Spleen (tissue), 11 donors: ENCODE results near the gene SPOPL. TPM values are rescaled to one million over a fixed set of nuclear protein-coding genes. Genes with fewer than 3 reads are reported as not detected.

ENCODE experiments used
- DNase-seq: peaks from one replicate; pipeline ENCODE4 v3.0.0-alpha.2; 2020
- H3K27ac ChIP-seq, 8 donors: fragments of 200-600 bp; sonication (generic) in 7 of 8; 1 replicate in 4 of 8; 2 replicates in 4 of 8; pipeline versions ENCODE4 v1.5.0 to v1.8.0; 2016 to 2021; ENCODE audit warnings: inconsistent platforms in 4 of 8, mild to moderate bottlenecking in 4 of 8, moderate library complexity in 1 of 8
- H3K27me3 ChIP-seq, 7 donors: fragments of 200-600 bp; sonication (generic) in 6 of 7; replicated peaks in 1 of 7; 1 replicate in 4 of 7; 2 replicates in 3 of 7; pipeline versions ENCODE4 v1.5.0 to v1.8.0; 2016 to 2021; ENCODE audit warnings: inconsistent platforms in 3 of 7, mild to moderate bottlenecking in 1 of 7
- H3K36me3 ChIP-seq, 6 donors: fragments of 200-600 bp; sonication (generic) in 5 of 6; 1 replicate in 4 of 6; 2 replicates in 2 of 6; pipeline versions ENCODE4 v1.5.0 to v1.8.0; 2016 to 2021; ENCODE audit warnings: inconsistent platforms in 2 of 6
- H3K4me1 ChIP-seq, 6 donors: fragments of 200-600 bp; sonication (generic) in 5 of 6; 1 replicate in 3 of 6; 2 replicates in 3 of 6; pipeline versions ENCODE4 v1.5.0 to v1.8.0; 2016 to 2021; ENCODE audit warnings: inconsistent platforms in 3 of 6
- H3K4me3 ChIP-seq, 8 donors: fragments of 200-600 bp; sonication (generic) in 7 of 8; 1 replicate in 4 of 8; 2 replicates in 4 of 8; pipeline versions ENCODE4 v1.5.0 to v1.8.0; 2016 to 2021; ENCODE audit warnings: inconsistent platforms in 4 of 8, mild to moderate bottlenecking in 4 of 8, moderate library complexity in 2 of 8
- H3K9me3 ChIP-seq, 8 donors: fragments of 200-600 bp; sonication (generic) in 7 of 8; 1 replicate in 4 of 8; 2 replicates in 4 of 8; pipeline versions ENCODE4 v1.5.0 to v1.8.0; 2016 to 2021; ENCODE audit warnings: inconsistent platforms in 4 of 8
- CTCF ChIP-seq, 11 experiments: fragments of 200-600 bp in 7 of 11; fragments of 450-650 bp in 4 of 11; sonication (generic) in 4 of 11; IDR thresholded peaks in 8 of 11; conservative IDR thresholded peaks in 3 of 11; 1 replicate in 7 of 11; 2 replicates in 4 of 11; pipeline versions ENCODE4 v1.4.0 to v1.8.0; 2016 to 2021; ENCODE audit warnings: antibody characterized with exemption in 11 of 11, inconsistent platforms in 4 of 11, mild to moderate bottlenecking in 1 of 11
- POLR2A ChIP-seq, 3 donors: fragments of 450-650 bp; IDR thresholded peaks; one replicate each; pipeline ENCODE4 v1.5.1; 2017; ENCODE audit warnings: antibody characterized with exemption in 3 of 3, mild to moderate bottlenecking in 1 of 3
- POLR2AphosphoS5 ChIP-seq, 3 donors: sonication (generic); formaldehyde crosslinking; IDR thresholded peaks; one replicate each; pipeline ENCODE4 v1.5.1; 2017; ENCODE audit warnings: antibody characterized with exemption in 3 of 3
- WGBS, 5 donors: extraction: QIAGEN DNeasy Blood & Tissue Kit in 3 of 5; methylation state at CpG; one replicate each; pipeline versions ENCODE4 v1.1.5 to v1.1.7; 2013 to 2018; 5-methylcytosine and 5-hydroxymethylcytosine counted together
- intact Hi-C: fragments of 100-400 bp; cut with DNase I; formaldehyde crosslinking; loops from one replicate; pipeline ENCODE4 v1.15.0; 2023; ENCODE audit warnings: low total_unique reads
- polyA plus RNA-seq, 3 donors: library from polyadenylated mRNA; stranded (reverse); fragments of 200-250 nt; gene quantifications; one replicate each; pipeline ENCODE4 v1.2.1, GENCODE V29; 2013
- total RNA-seq, 7 donors: library from RNA; depleted of rRNA in 3 of 7; stranded (reverse); fragments of >200 nt in 3 of 7; fragmentation: NEBNext Ultra II Directional in 4 of 7; extraction: Animal tissue kit (Norgen Biotek cat#: 25700) in 4 of 7; gene quantifications; one replicate each; pipeline versions ENCODE4 v1.1.0 to v1.2.1, GENCODE V29; 2016 to 2021
- donor health status: healthy with polysubstance abuse.
- donor health status: DM: no; HTN: no; CAD: no; lungs with moderate emphysema.
- donor health status: DM: no; HTN: no; CAD: no.
- donor health status: Bipolar disorder and iron deficiency.
- donor health status: healthy.
- donor health status: DM: no; HTN: no; CAD: no.
- donor health status: DM: yes; HTN: yes; CAD: no.

SPOPL gene
- total and polyA plus RNA-seq, 10 donors = 4.8 to 48.8 (median 36.8) TPM

- Histone ChIP-seq H3K4me3 (no peak overlapping the region), H3K4me1 (no peaks in the 10 kb centered on the region), H3K9me3 (no peaks in the 10 kb centered on the region), H3K27ac (no peak overlapping the region), H3K27me3 (no peaks in the 10 kb centered on the region), H3K36me3 (no peaks in the 10 kb centered on the region)
- 73 to 99% (median 82%) methylated on average over 4 of the region's 4 CpGs for WGBS, 5 donors
- intact Hi-C loops = no loop called here
- TF ChIP-seq POLR2AphosphoS5 (IDR thresholded peaks at IDR 0.05) (no peak), CTCF (IDR thresholded peaks at IDR 0.05 in 8 of 11, conservative IDR thresholded peaks at IDR 0.05 in 3 of 11) (no peak), POLR2A (IDR thresholded peaks at IDR 0.05) (no peak)
- no peak for DNase-seq
Observed at GRCh38 chr2:138490673-138491494, 10.7 kb upstream of the SPOPL start.

- intact Hi-C loops = no loop called here
- TF ChIP-seq POLR2A (IDR thresholded peaks at IDR 0.05) (no peak), POLR2AphosphoS5 (IDR thresholded peaks at IDR 0.05) (no peak), CTCF (IDR thresholded peaks at IDR 0.05 in 8 of 11, conservative IDR thresholded peaks at IDR 0.05 in 3 of 11) (no peak)
- H3K27me3 ChIP-seq = no peaks in the 10 kb centered on the region
Observed at GRCh38 chr2:138491495-138491862, 10.1 kb upstream of the SPOPL start.

GRCh38 chr2:138492160-138492559 lies 9.4 kb upstream of the SPOPL start:
- Histone ChIP-seq H3K27me3 (no peaks in the 10 kb centered on the region), H3K4me3 (no peak overlapping the region), H3K36me3 (no peaks in the 10 kb centered on the region), H3K4me1 (no peaks in the 10 kb centered on the region), H3K9me3 (no peaks in the 10 kb centered on the region), H3K27ac (no peak overlapping the region)
- intact Hi-C loops = no loop called here
- no peak for DNase-seq
- WGBS, 5 donors = 89 to 94% (median 93%) methylated on average over 2 of the region's 2 CpGs
- TF ChIP-seq CTCF (IDR thresholded peaks at IDR 0.05 in 8 of 11, conservative IDR thresholded peaks at IDR 0.05 in 3 of 11) (no peak), POLR2A (IDR thresholded peaks at IDR 0.05) (no peak), POLR2AphosphoS5 (IDR thresholded peaks at IDR 0.05) (no peak)

More at GRCh38 chr2:138491495-138491862, 10.1 kb upstream of the SPOPL start:
- Histone ChIP-seq H3K27ac (no peak overlapping the region), H3K4me1 (no peaks in the 10 kb centered on the region), H3K9me3 (no peaks in the 10 kb centered on the region), H3K36me3 (no peaks in the 10 kb centered on the region), H3K4me3 (no peak overlapping the region)
- DNase-seq = no peak

- intact Hi-C loops = no loop called here
- no peaks in the 10 kb centered on the region for H3K36me3 ChIP-seq
- H3K27ac ChIP-seq = no peak overlapping the region
- whole genome bisulfite sequencing, 5 donors = 90 to 96% (median 95%) methylated on average over 4 of the region's 4 CpGs
- TF ChIP-seq CTCF (IDR thresholded peaks at IDR 0.05 in 8 of 11, conservative IDR thresholded peaks at IDR 0.05 in 3 of 11) (no peak), POLR2A (IDR thresholded peaks at IDR 0.05) (no peak), POLR2AphosphoS5 (IDR thresholded peaks at IDR 0.05) (no peak)
- no peaks in the 10 kb centered on the region for H3K9me3 ChIP-seq
- H3K4me3 ChIP-seq = no peak overlapping the region
- no peaks in the 10 kb centered on the region for H3K27me3 ChIP-seq
- no peak for DNase-seq
- H3K4me1 ChIP-seq = no peaks in the 10 kb centered on the region
Observed at GRCh38 chr2:138493334-138493733, 8.2 kb upstream of the SPOPL start.
